Lower leg skin (tissue), 3 donors: Measurements from ENCODE around the gene ADAMTS6.

Experiments
- CTCF ChIP-seq, 3 donors: fragments of 450-650 bp; IDR thresholded peaks; one replicate each; pipeline ENCODE4 v1.5.1; 2016; ENCODE audit warnings: antibody characterized with exemption in 3 of 3, mild to moderate bottlenecking in 3 of 3, moderate library complexity in 2 of 3
- POLR2A ChIP-seq, 2 donors: fragments of 450-650 bp; IDR thresholded peaks; one replicate each; pipeline ENCODE4 v1.6.1; 2016 to 2017; ENCODE audit warnings: antibody characterized with exemption in 2 of 2, mild to moderate bottlenecking in 1 of 2, moderate library complexity in 1 of 2

DNA sequence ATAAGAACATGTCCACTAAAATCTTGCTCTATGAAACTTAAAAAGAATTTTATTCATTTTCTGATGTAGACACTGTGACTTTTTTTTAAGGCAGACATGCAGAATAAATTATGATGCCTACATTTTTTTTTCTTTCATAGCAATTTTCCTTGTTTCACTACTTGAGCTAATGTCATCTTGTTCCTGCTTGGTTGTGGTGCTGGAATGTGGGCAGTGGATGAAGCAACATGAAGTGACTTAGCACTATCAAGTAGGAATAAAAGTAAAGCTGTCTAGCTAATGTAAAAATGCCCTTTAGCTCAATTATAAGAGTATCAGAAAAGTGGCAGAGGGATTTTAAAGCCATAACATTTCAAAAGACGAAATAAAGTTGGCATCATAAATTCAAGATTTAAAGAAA is 191.0 kb downstream of the ADAMTS6 start:
- no peak for TF ChIP-seq CTCF (IDR thresholded peaks at IDR 0.05)
- no peak for TF ChIP-seq POLR2A (IDR thresholded peaks at IDR 0.05)
